ENCODE results near the gene RPA1. TPM values are rescaled to one million over a fixed set of nuclear protein-coding genes. Genes with fewer than 3 reads are reported as not detected.

The RPA1 gene
- total RNA-seq, 1 experiment from 2014 or later, result 158 TPM

DNA sequence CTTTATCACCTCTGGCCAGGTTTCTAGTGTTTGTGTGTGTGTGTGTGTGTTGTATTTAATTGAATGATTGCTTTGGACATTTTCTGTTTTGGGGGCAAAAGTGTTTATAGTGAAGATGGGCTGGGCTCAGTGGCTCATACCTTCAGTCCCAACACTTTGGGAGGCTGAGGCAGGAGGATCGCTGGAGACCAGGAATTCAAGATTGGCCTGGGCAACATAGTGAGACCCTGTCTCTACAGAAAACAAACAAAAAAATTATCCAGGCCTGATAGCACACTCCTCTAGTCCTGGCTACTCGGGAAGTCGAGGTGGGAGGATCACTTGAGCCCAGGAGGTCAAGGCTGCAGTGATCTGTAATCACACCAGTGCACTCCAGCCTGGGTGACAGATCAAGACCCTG lies 37.5 kb downstream of the RPA1 start:
- CTCF ChIA-PET, result interaction anchor here (0.6 kb wide), 1 partner anchor 134 kb away, joined by 3 read pairs; no protein-coding TSS in a partner anchor
- H3K4me1 Mint-ChIP-seq, result no peaks in the 10 kb centered on the region

DNA sequence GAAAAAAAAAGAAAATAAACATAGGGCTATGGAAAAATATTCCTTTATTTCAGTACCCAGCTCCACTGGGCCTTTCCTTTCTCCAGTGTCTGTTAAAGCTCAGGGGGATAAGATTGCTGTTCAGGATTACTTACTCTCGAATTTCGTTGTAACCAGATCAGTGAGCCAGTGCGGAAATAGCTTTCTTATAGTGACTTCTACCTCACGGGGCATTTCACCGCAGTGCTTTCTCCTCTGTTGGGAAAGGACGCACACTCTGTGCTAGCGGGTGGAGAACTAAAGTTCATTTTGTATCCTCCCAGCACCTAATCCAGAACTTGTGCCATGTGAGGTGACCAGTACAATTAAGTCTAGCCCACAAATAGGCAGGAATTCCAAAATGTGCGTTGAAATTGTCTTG lies 38.3 kb downstream of the RPA1 start:
- Mint-ChIP-seq H3K9me3 (no peaks in the 10 kb centered on the region), H3K4me3 (no peak overlapping the region), H3K4me1 (no peaks in the 10 kb centered on the region), H3K27ac (no peak overlapping the region), H3K27me3 (ENCODE audit: low read depth) (no peaks in the 10 kb centered on the region), H3K36me3 (peaks cover 11% of the 10 kb centered on the region)
- ChIA-PET CTCF (interaction anchor here (0.6 kb wide), 1 partner anchor 155 kb away, joined by 3 read pairs; no protein-coding TSS in a partner anchor), POLR2A (no interaction called here)
- ATAC-seq, result no peak
- no peak for DNase-seq (ENCODE audit: low spot score)
- no peak for TF ChIP-seq TP53 (CRISPR knock-in tag; IDR thresholded peaks at IDR 0.05)

More for the DNA sequence above, 37.5 kb downstream of the RPA1 start:
- DNase-seq (ENCODE audit: low spot score) (no peak), ATAC-seq (no peak)
- TF ChIP-seq ZNF121 (CRISPR knock-in tag; IDR thresholded peaks at IDR 0.05) (peak; percentile 60; the same call in 1 of the 2 replicates), TCF7 (CRISPR knock-in tag; IDR thresholded peaks at IDR 0.05; ENCODE audit: low read depth) (no peak)
- Mint-ChIP-seq H3K36me3 (peaks cover 6% of the 10 kb centered on the region), H3K27ac (no peak overlapping the region), H3K27me3 (ENCODE audit: low read depth) (no peaks in the 10 kb centered on the region), H3K9me3 (no peaks in the 10 kb centered on the region), H3K4me3 (no peak overlapping the region)
- POLR2A ChIA-PET, result no interaction called here

DNA sequence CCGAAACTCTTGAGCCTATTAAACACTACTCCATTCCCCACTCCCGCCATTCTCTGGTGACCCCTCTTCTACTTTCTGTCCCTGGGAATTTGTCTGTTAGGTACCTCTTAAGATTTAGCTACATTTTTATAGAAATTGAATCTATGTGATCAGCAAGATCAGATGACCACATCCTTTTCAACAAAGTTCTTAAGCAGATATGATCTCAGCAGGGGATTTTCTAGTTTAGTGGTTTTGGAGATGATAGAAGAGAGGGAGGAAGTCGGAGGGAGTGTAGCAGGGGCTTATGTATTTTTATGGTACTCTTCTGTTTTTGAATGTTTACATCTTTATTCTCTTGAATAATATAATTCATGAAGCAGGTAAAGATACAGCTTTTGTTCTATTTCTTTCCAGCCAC lies 40.8 kb downstream of the RPA1 start:
- Mint-ChIP-seq H3K4me1 (no peaks in the 10 kb centered on the region), H3K36me3 (peaks cover 31% of the 10 kb centered on the region), H3K27ac (no peak overlapping the region), H3K4me3 (no peak overlapping the region), H3K9me3 (no peaks in the 10 kb centered on the region), H3K27me3 (ENCODE audit: low read depth) (no peaks in the 10 kb centered on the region)
- CTCF ChIA-PET, result no interaction called here
- TF ChIP-seq, protein P1, sequence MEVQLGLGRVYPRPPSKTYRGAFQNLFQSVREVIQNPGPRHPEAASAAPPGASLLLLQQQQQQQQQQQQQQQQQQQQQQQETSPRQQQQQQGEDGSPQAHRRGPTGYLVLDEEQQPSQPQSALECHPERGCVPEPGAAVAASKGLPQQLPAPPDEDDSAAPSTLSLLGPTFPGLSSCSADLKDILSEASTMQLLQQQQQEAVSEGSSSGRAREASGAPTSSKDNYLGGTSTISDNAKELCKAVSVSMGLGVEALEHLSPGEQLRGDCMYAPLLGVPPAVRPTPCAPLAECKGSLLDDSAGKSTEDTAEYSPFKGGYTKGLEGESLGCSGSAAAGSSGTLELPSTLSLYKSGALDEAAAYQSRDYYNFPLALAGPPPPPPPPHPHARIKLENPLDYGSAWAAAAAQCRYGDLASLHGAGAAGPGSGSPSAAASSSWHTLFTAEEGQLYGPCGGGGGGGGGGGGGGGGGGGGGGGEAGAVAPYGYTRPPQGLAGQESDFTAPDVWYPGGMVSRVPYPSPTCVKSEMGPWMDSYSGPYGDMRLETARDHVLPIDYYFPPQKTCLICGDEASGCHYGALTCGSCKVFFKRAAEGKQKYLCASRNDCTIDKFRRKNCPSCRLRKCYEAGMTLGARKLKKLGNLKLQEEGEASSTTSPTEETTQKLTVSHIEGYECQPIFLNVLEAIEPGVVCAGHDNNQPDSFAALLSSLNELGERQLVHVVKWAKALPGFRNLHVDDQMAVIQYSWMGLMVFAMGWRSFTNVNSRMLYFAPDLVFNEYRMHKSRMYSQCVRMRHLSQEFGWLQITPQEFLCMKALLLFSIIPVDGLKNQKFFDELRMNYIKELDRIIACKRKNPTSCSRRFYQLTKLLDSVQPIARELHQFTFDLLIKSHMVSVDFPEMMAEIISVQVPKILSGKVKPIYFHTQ (CRISPR knock-in tag; IDR thresholded peaks at IDR 0.05), result no peak
- TF ChIP-seq MXD4 (CRISPR knock-in tag; IDR thresholded peaks at IDR 0.05; ENCODE audit: borderline replicate concordance) (no peak), SMAD3 (CRISPR knock-in tag; IDR thresholded peaks at IDR 0.05; ENCODE audit: borderline replicate concordance) (no peak), OVOL2 (CRISPR knock-in tag; IDR thresholded peaks at IDR 0.05; ENCODE audit: borderline replicate concordance) (no peak), GRHL2 (CRISPR knock-in tag; IDR thresholded peaks at IDR 0.05; ENCODE audit: insufficient replicate concordance, severe bottlenecking) (no peak), ZNF219 (CRISPR knock-in tag; IDR thresholded peaks at IDR 0.05; ENCODE audit: borderline replicate concordance) (no peak), FOXK1 (CRISPR knock-in tag; IDR thresholded peaks at IDR 0.05) (no peak), SMAD4 (CRISPR knock-in tag; IDR thresholded peaks at IDR 0.05) (no peak), TEAD1 (CRISPR knock-in tag; IDR thresholded peaks at IDR 0.05) (no peak), FOXP1 (CRISPR knock-in tag; IDR thresholded peaks at IDR 0.05; ENCODE audit: borderline replicate concordance) (no peak), ZNF263 (CRISPR knock-in tag; IDR thresholded peaks at IDR 0.05; ENCODE audit: low read depth) (no peak)
- TF ChIP-seq, protein P2, sequence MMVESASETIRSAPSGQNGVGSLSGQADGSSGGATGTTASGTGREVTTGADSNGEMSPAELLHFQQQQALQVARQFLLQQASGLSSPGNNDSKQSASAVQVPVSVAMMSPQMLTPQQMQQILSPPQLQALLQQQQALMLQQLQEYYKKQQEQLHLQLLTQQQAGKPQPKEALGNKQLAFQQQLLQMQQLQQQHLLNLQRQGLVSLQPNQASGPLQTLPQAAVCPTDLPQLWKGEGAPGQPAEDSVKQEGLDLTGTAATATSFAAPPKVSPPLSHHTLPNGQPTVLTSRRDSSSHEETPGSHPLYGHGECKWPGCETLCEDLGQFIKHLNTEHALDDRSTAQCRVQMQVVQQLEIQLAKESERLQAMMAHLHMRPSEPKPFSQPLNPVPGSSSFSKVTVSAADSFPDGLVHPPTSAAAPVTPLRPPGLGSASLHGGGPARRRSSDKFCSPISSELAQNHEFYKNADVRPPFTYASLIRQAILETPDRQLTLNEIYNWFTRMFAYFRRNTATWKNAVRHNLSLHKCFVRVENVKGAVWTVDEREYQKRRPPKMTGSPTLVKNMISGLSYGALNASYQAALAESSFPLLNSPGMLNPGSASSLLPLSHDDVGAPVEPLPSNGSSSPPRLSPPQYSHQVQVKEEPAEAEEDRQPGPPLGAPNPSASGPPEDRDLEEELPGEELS (CRISPR knock-in tag; IDR thresholded peaks at IDR 0.05), result no peak
- TF ChIP-seq, protein P3, sequence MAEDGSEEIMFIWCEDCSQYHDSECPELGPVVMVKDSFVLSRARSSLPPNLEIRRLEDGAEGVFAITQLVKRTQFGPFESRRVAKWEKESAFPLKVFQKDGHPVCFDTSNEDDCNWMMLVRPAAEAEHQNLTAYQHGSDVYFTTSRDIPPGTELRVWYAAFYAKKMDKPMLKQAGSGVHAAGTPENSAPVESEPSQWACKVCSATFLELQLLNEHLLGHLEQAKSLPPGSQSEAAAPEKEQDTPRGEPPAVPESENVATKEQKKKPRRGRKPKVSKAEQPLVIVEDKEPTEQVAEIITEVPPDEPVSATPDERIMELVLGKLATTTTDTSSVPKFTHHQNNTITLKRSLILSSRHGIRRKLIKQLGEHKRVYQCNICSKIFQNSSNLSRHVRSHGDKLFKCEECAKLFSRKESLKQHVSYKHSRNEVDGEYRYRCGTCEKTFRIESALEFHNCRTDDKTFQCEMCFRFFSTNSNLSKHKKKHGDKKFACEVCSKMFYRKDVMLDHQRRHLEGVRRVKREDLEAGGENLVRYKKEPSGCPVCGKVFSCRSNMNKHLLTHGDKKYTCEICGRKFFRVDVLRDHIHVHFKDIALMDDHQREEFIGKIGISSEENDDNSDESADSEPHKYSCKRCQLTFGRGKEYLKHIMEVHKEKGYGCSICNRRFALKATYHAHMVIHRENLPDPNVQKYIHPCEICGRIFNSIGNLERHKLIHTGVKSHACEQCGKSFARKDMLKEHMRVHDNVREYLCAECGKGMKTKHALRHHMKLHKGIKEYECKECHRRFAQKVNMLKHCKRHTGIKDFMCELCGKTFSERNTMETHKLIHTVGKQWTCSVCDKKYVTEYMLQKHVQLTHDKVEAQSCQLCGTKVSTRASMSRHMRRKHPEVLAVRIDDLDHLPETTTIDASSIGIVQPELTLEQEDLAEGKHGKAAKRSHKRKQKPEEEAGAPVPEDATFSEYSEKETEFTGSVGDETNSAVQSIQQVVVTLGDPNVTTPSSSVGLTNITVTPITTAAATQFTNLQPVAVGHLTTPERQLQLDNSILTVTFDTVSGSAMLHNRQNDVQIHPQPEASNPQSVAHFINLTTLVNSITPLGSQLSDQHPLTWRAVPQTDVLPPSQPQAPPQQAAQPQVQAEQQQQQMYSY (CRISPR knock-in tag; IDR thresholded peaks at IDR 0.05), result no peak
- TF ChIP-seq, protein P4, sequence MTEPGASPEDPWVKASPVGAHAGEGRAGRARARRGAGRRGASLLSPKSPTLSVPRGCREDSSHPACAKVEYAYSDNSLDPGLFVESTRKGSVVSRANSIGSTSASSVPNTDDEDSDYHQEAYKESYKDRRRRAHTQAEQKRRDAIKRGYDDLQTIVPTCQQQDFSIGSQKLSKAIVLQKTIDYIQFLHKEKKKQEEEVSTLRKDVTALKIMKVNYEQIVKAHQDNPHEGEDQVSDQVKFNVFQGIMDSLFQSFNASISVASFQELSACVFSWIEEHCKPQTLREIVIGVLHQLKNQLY (CRISPR knock-in tag; IDR thresholded peaks at IDR 0.05), result no peak
- TF ChIP-seq, protein P5, sequence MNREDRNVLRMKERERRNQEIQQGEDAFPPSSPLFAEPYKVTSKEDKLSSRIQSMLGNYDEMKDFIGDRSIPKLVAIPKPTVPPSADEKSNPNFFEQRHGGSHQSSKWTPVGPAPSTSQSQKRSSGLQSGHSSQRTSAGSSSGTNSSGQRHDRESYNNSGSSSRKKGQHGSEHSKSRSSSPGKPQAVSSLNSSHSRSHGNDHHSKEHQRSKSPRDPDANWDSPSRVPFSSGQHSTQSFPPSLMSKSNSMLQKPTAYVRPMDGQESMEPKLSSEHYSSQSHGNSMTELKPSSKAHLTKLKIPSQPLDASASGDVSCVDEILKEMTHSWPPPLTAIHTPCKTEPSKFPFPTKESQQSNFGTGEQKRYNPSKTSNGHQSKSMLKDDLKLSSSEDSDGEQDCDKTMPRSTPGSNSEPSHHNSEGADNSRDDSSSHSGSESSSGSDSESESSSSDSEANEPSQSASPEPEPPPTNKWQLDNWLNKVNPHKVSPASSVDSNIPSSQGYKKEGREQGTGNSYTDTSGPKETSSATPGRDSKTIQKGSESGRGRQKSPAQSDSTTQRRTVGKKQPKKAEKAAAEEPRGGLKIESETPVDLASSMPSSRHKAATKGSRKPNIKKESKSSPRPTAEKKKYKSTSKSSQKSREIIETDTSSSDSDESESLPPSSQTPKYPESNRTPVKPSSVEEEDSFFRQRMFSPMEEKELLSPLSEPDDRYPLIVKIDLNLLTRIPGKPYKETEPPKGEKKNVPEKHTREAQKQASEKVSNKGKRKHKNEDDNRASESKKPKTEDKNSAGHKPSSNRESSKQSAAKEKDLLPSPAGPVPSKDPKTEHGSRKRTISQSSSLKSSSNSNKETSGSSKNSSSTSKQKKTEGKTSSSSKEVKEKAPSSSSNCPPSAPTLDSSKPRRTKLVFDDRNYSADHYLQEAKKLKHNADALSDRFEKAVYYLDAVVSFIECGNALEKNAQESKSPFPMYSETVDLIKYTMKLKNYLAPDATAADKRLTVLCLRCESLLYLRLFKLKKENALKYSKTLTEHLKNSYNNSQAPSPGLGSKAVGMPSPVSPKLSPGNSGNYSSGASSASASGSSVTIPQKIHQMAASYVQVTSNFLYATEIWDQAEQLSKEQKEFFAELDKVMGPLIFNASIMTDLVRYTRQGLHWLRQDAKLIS (CRISPR knock-in tag; IDR thresholded peaks at IDR 0.05; ENCODE audit: borderline replicate concordance), result no peak
- POLR2A ChIA-PET, result interaction anchor here (0.6 kb wide), 1 partner anchor 967 kb away, joined by 3 read pairs; no protein-coding TSS in a partner anchor
- DNase-seq (ENCODE audit: low spot score) (no peak), ATAC-seq (no peak)

All from WTC11 (cell line).